KG1 (cell line): ENCODE results near the gene ZNF326.
"Not testable (repeated sequence)": the region's sequence is repeated elsewhere in the genome, so short reads cannot be mapped to it uniquely, and the experiment has no call there.

Source experiments
- DNase-seq: peaks from one replicate; lab custom pipeline; 2025; lab: John Stamatoyannopoulos, UW

Gene ZNF326

DNA sequence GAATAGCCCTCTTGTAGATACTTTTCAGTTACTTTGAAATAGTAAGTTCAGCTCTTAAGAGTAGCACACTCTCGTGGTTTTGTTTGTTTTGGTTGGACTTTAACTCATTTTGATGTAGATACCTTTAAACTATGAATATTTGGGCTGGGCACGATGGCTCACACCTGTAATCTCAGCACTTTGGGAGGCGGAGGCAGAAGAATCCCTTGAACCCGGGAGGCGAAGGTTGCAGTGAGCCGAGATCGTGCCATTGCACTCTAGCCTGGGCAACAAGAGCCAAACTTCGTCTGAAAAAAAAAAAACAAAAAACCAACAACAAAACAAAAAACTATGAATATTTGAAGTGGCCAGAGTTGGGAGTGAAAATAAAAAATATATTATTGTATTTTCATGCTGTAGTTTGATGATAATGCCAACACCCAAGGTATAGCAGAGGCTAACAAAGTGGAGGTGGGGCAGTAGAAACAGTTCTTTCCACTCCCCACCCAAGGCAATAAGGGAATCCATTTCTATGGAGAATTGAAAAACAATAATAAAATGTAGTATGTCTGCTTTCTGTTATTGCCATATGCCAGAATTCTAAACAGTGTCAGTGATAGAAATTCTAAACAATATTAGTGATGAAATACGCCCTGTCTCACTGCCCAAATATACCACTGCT lies 1.7 kb downstream of the ZNF326 start:
- DNase-seq = no peak

DNA sequence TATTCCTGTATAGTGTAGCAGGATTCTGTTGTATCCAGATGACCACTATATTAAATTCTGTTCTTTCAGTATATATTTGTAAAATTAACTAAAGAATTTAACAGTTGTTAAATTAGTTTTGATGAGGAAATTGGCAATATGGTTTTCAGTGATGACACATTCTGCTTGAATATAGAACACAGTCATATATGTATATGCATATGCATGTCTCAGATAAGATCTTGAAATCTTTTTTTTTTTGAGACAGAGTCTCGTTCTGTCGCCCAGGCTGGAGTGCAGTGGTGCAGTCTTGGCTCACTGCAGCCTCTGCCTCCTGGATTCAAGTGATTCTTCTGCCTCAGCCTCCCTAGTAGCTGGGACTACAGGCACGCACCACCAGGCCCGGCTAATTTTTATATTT lies 2.2 kb downstream of the ZNF326 start:
- not testable (repeated sequence) for DNase-seq

DNA sequence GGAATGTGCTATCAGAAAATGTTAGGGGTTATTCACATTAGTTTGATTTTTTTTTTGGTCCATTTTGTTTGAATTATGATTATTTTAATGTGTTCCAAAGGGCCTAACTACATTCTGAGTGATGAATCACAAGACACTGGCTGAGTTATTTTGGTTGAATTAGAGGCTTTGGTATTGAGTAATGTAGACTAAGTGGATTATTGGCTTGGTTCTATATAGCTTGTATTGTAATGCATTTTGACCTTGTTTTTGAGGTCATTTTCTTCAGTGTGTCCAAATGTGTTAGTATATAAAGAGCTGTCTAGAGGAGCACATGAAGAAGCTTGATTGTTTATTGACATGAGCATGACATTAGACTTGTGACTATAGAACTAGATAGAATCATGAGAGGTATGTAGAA lies 3.4 kb downstream of the ZNF326 start:
- DNase-seq = no peak

DNA sequence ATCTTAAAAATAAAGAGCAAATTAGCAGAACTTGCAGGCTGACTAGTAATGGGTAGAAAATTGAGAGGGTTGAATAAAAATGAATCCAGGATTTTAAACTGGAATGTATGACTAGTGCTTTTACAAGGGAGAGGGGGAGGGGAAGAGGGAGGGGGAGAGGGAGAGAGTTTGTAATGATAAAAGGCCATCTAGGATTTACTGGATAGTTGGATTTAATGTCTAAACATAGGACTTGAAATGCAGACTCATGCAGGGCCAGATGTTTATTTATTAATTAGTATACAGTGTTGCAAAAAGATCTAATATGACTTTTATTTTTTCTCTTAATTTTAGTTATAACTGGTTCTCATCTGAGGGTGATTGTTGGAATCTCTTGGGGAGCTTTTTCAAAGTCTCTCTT lies 4.3 kb downstream of the ZNF326 start:
- no peak for DNase-seq

DNA sequence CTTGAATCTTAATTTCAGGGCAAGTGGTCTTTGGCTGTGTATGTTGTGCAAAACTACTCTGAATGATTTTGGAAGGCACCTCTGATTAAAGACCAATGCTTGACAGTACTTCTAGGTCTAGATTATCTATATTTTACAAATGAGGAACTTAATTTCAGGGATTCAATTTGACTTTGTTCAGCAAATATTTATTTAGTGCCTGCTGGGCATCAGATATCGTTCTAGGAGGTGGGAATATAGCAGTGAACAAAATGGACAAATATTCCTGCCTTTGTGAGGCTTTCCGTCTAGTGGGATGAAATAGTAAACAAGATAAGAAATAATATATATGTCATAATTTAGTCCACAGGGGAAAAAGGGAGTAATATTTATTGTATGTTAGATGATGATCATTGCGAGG lies 4.7 kb downstream of the ZNF326 start:
- DNase-seq = no peak

DNA sequence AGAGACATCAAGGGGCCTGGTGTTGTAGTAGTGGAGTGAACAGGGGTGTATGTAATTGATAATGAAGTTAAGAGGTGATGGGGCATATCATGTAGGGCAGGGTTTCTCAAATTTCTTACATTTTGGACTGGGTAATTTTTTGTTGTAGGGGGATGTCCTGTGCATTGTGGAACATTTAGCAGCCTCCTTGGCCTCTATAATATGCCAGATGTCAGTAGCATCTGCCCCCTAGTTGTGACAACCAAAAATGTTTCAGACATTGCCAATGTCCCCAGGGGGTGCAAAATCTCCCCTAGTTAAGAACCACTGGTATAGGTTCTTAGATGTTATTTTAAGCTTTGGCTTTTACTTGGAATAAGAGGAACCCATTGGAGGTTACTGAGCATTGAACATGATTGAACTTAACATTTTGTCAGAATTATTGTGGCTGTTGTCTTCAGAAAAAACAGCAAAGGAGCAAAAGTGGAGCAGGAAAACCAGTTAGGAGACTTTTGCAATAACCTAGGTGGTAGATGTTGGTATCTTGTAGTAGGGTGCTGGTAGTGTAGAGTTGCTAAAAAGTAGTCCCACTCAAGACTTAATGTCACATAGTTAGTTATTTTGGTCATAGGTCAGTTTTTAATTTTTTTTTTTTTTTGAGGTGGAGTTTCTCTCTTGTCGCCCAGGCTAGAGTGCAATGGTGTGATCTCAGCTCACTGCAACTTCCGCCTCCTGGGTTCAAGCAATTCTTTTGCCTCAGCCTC lies 6.2 kb downstream of the ZNF326 start:
- DNase-seq = no peak

DNA sequence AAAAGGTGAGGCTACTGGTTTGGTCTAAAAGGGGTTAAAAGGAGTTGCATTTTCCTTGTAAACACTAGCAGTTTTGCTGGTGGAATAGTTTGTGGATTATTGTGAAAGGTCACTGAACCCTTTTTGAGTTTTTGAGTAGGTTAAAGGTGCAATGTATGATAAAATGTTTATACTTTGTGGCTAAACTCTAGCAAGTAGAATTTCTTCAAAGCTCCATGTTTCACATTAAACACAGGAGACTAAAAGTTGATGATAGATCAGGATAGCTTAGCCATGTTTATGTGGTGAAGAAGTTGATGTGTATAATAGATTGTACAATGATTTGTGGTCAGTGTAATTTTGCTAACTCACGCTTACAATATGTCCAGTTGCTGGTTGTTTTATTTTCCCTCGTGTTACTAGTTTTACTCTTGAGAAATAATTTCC lies 13.1 kb downstream of the ZNF326 start:
- no peak for DNase-seq

DNA sequence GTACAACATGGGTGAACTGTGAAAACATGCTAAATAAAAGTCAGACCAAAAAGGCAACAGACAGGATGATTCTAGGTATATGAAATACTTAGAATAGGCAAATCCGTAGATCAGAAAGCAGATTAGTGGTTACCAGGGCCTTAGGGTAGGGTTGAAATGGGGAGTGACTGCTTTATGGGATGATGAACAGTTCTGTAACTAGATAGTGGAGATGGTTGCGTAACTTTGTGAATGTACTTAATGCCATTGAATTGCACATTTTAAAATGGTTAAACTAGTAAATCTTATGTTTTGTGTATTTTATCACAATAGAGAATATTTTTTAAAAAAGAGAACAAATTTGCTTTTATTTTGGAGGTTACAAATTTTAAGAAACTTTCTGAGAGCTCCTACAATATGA lies 17.4 kb downstream of the ZNF326 start:
- DNase-seq = no peak

DNA sequence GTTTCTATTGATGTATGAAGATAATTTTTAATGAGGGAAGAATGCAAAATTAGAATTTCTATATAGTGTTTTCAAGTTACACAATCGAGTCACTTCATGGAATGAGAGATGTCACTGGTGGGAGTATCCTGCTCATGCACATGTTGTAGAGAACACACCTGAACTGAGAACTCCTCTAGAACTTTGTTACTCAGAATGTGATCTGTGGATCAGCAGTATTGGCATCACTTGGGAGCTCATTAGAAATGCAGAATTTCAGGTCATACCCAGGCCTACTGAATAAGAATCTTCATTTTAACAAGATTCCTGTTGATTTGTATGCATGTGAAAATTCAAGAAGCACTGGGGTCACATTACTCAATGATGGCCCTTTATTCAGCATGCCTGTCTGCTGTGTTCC lies 28.8 kb downstream of the ZNF326 start:
- DNase-seq = no peak

DNA sequence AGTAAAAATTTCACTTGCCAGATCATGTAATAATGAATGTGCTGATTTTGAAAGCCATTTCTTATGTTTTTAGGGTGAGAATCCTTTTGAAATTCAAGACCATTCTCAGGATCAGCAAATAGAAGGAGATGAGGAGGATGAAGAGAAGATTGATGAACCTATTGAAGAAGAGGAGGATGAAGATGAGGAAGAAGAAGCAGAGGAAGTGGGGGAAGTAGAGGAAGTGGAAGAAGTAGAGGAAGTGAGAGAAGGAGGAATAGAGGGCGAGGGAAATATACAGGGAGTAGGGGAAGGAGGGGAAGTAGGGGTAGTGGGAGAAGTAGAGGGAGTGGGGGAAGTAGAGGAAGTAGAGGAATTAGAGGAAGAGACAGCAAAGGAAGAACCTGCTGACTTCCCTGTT lies 32.4 kb downstream of the ZNF326 start:
- no peak for DNase-seq

DNA sequence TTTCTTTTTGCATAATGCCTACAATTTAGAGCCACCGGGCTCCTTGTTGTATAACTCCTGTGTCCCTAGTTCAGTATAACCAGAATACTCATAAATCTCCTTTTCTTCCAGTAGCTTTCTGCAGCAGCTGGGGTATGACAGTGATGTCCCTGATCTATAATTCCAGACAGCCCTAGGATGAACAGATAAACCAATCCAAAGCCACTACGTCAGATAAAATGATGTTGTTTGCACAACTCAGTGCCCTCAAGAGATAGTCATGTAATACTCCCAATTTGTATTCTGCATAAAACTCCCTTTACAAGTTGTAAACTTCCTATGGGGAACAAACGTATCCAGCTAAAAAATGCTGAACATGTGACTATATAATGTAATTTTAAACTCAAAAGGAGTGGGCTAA lies 44.7 kb downstream of the ZNF326 start:
- DNase-seq = no peak

DNA sequence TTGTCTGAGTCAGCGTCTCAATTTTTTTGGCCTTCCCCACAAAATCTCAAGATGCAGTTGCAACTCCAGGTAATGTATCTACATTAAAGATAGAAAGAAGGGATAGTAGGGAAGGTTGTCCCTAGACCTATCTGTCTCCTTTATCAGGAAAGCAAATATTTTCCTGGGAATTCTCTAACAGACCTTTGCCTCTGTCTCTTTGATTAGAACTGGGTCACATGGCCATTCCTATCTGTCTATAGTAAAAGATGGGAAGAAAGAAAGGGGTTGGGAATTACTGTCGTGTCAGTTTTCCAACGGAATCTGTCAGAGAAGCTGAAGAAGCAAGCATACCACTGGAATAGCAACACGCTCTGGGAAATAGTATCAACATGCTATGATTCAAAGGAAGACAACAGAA lies 48.7 kb downstream of the ZNF326 start:
- no peak for DNase-seq

DNA sequence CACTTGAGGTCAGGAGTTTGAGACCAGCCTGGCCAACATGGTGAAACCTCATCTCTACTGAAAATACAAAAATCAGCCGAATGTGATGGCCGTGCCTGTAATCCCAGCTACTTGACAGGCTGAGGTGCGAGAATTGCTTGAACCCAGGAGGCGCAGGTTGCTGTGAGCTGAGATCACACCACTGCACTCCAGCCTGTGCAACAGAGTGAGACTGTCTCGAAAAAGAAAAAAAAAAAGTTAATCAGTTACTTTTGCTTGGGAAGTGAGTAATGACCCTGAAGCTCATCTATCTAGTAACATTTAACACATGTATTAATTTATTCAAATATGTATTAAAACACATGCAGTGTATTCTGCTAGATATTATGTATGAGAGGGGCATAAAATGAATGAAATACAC lies 49.4 kb downstream of the ZNF326 start:
- no peak for DNase-seq

DNA sequence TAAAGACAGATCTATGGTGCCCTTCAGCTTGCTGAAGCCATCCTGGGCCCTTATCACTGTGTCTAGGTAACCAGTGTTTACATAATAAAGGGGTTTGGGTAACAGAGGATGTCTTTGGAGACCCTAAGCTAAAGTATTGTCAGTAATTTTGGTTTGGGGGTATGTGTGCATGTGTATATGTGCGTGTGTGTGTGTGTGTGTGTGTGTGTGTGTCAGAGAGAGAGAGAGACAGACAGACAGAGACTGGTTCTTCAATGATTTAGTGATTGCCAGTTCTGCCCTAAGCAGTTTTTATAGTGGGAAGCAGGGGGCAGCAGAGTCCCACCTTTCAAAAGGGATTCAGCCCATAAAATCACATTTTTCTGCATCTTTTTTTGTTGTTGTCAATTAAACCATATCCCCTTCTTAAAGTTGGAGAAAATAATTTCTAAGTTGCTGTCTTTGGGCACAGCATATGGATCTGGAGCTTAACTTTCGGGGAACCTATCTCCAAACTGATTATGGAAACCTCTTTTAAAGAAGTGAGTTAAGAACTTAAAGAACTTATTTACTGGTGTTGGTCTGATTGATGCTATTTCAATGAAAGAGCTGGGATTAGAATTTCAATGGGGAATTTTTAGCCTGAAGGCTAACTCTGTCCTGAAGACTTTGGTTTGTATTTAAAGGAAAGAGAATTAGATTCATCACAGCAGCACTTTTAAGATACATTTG lies 51.1 kb downstream of the ZNF326 start:
- DNase-seq = no peak

DNA sequence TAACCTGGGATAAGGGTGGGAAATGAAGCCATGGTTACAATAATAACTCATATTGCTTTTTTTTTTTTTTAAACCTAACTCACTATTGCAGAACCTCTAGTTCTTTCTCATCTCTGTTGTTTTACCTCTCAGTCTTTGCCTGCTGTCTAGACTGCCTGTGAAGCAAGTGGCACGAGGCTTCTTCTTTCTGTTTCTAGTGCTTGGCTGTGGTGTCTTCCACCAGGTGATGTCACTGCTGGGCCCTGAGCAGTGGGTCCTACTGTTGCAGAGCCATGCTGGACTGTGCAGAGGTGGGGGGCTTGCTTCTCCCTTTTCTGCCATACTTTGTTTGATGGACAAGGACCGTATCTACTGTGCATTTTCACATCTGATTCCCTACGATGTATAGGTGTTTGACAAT lies 51.7 kb downstream of the ZNF326 start:
- no peak for DNase-seq

DNA sequence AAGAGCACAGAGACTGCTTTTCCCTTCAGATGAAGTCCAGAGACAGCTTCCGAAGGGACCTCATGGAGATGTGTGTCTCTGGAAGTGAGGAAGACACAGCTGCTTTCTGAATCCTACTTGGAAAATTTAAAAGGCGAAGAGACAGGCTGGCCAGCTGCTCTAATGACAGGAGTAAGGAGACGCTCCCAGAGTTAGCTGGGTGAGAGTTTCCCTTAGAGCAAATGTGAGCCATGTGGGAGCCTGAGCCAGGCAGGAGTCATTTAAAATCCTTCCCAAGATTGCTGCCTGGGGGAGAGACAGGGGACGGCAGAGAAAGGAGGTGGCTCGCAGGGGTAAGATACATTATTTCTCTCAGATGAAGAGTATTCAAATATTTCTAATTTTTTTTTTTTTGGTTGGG lies 53.1 kb downstream of the ZNF326 start:
- DNase-seq = no peak

DNA sequence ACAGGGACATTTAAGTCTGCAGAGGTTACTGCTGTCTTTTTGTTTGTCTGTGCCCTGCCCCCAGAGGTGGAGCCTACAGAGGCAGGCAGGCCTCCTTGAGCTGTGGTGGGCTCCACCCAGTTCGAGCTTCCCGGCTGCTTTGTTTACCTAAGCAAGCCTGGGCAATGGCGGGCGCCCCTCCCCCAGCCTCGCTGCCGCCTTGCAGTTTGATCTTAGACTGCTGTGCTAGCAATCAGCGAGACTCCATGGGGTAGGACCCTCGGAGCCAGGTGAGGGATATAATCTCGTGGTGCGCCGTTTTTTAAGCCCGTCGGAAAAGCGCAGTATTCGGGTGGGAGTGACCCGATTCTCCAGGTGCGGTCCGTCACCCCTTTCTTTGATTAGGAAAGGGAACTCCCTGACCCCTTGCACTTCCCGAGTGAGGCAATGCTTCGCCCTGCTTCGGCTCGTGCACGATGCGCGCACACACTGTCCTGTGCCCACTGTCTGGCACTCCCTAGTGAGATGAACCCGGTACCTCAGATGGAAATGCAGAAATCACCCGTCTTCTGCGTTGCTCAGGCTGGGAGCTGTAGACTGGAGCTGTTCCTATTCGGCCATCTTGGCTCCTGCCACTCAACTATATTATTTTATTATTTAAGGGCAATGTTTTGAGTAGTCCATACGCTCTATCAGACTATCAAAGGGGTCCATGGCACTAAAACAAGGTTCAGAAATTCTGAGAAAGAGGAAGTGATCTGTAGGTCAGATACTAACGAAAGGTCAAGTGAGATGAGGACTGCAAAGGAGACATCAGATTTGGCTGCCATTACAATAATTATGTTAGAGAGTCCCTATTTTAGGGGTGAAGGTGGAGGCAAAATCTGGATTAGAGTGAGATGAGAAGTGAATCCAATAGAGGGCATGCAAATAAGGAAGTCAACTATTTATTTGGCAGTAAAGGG lies 68.1 kb downstream of the ZNF326 start:
- not testable (repeated sequence) for DNase-seq

DNA sequence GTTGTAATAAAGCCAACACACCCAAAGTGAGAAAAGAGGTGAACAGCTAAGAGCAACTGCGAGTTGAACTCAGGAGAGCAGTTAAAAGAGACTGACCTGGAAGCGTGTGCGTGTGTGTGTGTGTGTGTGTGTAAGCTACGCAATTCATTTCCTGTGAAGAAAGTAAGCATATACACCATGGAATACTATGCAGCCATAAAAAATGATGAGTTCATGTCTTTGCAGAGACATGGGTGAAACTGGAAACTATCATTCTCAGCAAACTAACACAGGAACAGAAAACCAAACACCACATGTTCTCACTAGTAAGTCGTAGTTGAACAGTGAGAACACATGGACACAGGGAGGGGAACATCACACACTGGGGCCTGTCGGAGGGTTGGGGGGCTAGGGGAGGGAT lies 69.2 kb downstream of the ZNF326 start:
- DNase-seq = not testable (repeated sequence)

DNA sequence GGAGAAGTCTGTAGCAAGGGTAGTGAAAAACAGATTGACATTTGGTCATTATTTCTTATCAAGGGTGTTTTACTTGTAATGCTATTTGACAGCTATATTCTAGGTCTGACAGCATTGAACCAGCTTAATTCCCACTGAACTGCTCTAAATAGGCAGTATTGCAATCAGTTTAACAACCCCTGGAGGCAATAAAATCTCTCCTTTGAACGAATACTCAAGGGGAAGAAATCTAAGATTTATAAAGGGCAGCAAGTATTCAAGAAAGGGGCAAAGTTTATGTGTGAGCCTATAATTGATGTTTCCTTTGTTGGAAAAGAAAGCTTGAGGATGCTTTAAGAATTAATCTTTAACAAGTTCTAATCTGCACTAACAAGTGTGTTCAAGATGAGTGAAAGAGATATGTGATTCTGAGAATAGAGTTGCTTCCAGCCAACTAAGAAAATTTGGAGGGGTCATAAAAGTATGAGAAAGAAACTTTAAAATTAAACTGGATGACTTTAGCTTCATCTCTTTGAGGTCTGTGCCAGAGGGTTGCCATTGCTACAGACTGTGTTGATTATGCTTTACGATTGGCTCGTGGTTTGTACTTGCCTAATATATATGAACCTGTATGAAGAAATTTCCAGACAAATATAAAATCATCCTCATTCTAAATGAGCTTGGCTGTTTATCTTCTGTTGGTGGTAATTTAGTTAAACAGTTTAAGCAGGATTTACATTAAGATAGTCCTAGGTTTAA lies 72.5 kb downstream of the ZNF326 start:
- DNase-seq = no peak

DNA sequence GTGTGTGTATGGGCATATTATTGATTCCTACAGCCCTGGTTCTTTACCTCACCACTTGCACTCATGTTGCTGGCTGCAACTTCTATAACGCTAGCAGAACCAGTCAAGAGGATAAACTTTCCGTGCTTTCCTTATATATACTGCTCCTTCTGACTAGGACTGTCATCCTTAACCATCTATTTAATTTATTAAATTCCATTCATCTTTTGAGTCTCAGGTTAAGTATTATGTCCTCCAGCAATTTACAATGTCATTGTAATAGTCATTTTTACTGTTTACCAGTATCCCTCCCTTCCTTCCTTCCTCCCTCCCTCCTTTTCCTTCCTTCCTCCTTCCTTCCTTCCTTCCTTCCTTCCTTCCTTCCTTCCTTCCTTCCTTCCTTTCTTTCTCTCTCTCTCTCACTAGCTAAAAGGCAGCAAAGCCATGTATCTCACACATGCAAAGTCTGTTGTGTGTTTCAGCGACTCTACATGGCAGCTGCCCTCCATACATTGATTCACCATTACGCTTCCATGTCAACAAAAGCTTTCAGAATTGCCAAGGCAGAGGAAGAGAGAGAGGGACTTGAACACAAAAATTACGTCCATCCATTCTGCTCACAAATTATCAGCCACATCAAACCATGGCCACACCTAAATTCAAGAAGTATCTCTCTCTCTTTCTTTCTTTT lies 73.8 kb downstream of the ZNF326 start:
- no peak for DNase-seq

DNA sequence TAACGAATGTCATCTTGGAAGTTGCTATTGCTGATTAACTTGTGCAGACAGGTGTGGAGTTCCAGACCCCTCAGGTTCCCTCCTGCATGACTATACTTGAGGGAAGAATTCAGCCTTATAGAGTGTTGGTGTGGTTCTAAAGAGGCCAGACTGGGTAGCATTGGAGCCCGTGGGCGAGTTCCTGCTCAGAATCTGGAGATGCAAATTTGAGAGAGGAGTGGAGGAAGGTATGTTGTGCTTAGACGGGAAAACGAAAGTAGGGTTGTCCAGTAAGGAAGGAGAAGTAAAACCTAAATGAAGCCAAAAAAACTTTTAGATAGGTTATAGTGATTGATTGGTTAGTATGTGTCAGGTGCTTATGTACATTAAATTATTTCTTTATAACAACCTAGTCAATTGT lies 79.2 kb downstream of the ZNF326 start:
- DNase-seq = no peak
